OCI-LY1 (cell line): ENCODE measurements around the gene ANKRD52.

Source experiments
- H2AFZ ChIP-seq: fragments of 200-600 bp; sonication (generic), shearing (Covaris generic); 2 replicates; pipeline ENCODE4 v1.6.0; 2014; ENCODE audit warnings: antibody characterized with exemption, mild to moderate bottlenecking, low read length
- H3F3A ChIP-seq: fragments of 200-600 bp; sonication (generic), shearing (Covaris generic); 2 replicates; pipeline ENCODE4 v1.6.0; 2014; ENCODE audit warnings: mild to moderate bottlenecking, antibody characterized with exemption, low read length, moderate library complexity; ENCODE audit not compliant: insufficient read depth
- H3K27ac ChIP-seq: fragments of 200-600 bp; sonication (generic); 2 replicates; pipeline ENCODE4 v1.5.1; 2014; ENCODE audit warnings: low read length, mixed run types, mild to moderate bottlenecking, low read depth; ENCODE audit not compliant: poor library complexity, severe bottlenecking
- H3K27me3 ChIP-seq: fragments of 200-600 bp; sonication (generic); 2 replicates; pipeline ENCODE4 v1.6.0; 2014; ENCODE audit warnings: antibody characterized with exemption, mild to moderate bottlenecking, low read length, moderate library complexity; ENCODE audit not compliant: insufficient read depth
- H3K36me3 ChIP-seq: fragments of 200-600 bp; sonication (generic); 2 replicates; pipeline ENCODE4 v1.6.1; 2014; ENCODE audit warnings: mild to moderate bottlenecking, antibody characterized with exemption, low read length, moderate library complexity, mixed read lengths; ENCODE audit not compliant: insufficient read depth
- H3K4me1 ChIP-seq: fragments of 200-600 bp; sonication (generic); 2 replicates; pipeline ENCODE4 v1.5.1; 2014; ENCODE audit warnings: mild to moderate bottlenecking, low read length, moderate library complexity; ENCODE audit not compliant: insufficient read depth, severe bottlenecking
- H3K4me2 ChIP-seq: fragments of 200-600 bp; sonication (generic), shearing (Covaris generic); 2 replicates; pipeline ENCODE4 v1.6.1; 2014; ENCODE audit warnings: low read length
- H3K4me3 ChIP-seq: fragments of 200-600 bp; sonication (generic); 2 replicates; pipeline ENCODE4 v1.5.1; 2014; ENCODE audit warnings: low read length, low read depth, mild to moderate bottlenecking, mixed read lengths; ENCODE audit not compliant: poor library complexity, severe bottlenecking
- H3K79me2 ChIP-seq: fragments of 200-600 bp; shearing (Covaris generic); 2 replicates; pipeline ENCODE4 v1.6.1; 2016; ENCODE audit warnings: mixed run types, low read length, mixed read lengths; ENCODE audit not compliant: insufficient read depth
- H3K9ac ChIP-seq: fragments of 200-600 bp; sonication (generic), shearing (Covaris generic); 2 replicates; pipeline ENCODE4 v1.6.1; 2014; ENCODE audit warnings: mild to moderate bottlenecking, low read length, mixed read lengths
- H3K9me2 ChIP-seq: fragments of 200-600 bp; sonication (generic), shearing (Covaris generic); 2 replicates; pipeline ENCODE4 v1.6.1; 2014; ENCODE audit warnings: low read depth, mild to moderate bottlenecking, low read length, mixed read lengths
- H3K9me3 ChIP-seq: fragments of 200-600 bp; shearing (Covaris generic); 2 replicates; pipeline ENCODE4 v1.6.1; 2014; ENCODE audit warnings: low read length, mixed read lengths
- H4K20me1 ChIP-seq: fragments of 200-600 bp; sonication (generic), shearing (Covaris generic); 2 replicates; pipeline ENCODE4 v1.6.0; 2016; ENCODE audit warnings: mild to moderate bottlenecking, low read length; ENCODE audit not compliant: insufficient read depth
- EZH2 ChIP-seq: fragments of 200-600 bp; sonication (generic), shearing (Covaris generic); IDR thresholded peaks from 2 replicates; pipeline ENCODE4 v1.8.0; 2017; ENCODE audit warnings: borderline replicate concordance, mixed run types, mild to moderate bottlenecking, antibody characterized with exemption, low read length, moderate library complexity, mixed read lengths
- TF ChIP-seq, protein P1 (sequence below): fragments of 200-600 bp; sonication (generic), shearing (Covaris generic); IDR thresholded peaks from 2 replicates; pipeline ENCODE4 v1.5.1; 2017; ENCODE audit warnings: mild to moderate bottlenecking, antibody characterized with exemption, low read length, moderate library complexity, mixed read lengths

The ANKRD52 gene

DNA sequence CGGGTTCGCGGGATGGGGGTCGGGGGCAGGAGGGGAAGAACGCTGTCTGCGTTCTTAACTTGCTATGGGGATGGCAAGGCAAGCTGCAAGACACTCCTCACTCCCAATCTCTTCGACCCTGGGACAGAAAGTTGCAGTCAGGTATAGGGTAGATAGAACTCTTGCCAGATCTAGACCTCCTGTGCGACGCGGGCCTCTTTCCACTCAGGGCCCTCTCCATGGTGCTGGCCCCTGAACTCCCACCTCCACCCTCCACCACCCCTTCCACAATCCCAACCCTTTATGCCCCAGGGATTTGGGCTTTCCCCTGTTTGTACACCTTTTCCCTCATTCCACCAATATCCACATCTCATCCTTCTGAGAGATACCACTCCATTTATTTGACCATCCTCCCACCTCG, 33.2 kb downstream of the ANKRD52 start:
- Histone ChIP-seq H3K9me3 (no peaks in the 10 kb centered on the region), H3K4me1 (peaks cover 42% of the 10 kb centered on the region), H3K4me3 (peak overlapping the region; percentile 84), H3K36me3 (no peaks in the 10 kb centered on the region), H3K79me2 (0 out of 2 replicates have a peak, but pooled peaks cover 5% of the 10 kb centered on the region), H3K9ac (peak overlapping the region; percentile 76), H3K27me3 (no peaks in the 10 kb centered on the region), H3F3A (no peaks in the 10 kb centered on the region), H3K27ac (peak overlapping the region; percentile 64), H3K9me2 (no peaks in the 10 kb centered on the region), H4K20me1 (no peaks in the 10 kb centered on the region), H2AFZ (no peak overlapping the region), H3K4me2 (peak overlapping the region; percentile 95)
- TF ChIP-seq, protein P1, sequence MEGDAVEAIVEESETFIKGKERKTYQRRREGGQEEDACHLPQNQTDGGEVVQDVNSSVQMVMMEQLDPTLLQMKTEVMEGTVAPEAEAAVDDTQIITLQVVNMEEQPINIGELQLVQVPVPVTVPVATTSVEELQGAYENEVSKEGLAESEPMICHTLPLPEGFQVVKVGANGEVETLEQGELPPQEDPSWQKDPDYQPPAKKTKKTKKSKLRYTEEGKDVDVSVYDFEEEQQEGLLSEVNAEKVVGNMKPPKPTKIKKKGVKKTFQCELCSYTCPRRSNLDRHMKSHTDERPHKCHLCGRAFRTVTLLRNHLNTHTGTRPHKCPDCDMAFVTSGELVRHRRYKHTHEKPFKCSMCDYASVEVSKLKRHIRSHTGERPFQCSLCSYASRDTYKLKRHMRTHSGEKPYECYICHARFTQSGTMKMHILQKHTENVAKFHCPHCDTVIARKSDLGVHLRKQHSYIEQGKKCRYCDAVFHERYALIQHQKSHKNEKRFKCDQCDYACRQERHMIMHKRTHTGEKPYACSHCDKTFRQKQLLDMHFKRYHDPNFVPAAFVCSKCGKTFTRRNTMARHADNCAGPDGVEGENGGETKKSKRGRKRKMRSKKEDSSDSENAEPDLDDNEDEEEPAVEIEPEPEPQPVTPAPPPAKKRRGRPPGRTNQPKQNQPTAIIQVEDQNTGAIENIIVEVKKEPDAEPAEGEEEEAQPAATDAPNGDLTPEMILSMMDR, result no peak
- no peak for TF ChIP-seq EZH2

DNA sequence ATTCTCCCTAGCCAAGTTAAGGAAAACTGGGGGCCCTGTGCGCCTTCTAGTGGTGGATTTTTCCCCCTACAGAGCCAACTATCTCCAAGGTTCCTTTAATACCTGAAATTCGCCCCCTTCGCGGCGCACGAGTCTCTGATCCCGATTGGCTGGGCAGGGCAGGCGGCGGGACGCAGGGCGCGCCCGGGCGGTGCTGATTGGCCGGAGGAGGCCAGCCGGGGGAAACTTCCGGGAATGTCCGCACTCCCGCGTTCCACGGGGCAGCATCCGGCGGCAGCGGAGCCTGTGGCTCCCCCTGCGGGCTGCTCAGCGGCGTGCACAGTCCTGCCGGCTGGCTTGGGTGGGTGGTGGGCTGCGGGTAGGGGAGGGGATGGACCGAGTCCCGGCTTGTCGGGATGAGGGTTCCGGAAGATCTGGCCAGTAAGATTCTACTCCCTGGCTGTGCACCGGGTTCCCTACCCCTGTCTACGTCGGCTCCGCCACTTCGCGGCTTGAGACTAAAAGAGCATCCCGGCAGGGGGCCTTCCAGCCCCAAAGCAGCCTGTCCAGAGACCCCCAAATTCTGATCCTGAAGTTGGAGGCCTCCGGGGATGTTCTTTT, 34.0 kb downstream of the ANKRD52 start, which contains the start of gene NABP2:
TSS of gene NABP2 (plus strand) at position 241 of the 600 bp plus-strand sequence. CDS start 515 bp downstream, outside the sequence.
- peak within 1 kb of the TSS; percentile 84 for H3K27ac ChIP-seq

DNA sequence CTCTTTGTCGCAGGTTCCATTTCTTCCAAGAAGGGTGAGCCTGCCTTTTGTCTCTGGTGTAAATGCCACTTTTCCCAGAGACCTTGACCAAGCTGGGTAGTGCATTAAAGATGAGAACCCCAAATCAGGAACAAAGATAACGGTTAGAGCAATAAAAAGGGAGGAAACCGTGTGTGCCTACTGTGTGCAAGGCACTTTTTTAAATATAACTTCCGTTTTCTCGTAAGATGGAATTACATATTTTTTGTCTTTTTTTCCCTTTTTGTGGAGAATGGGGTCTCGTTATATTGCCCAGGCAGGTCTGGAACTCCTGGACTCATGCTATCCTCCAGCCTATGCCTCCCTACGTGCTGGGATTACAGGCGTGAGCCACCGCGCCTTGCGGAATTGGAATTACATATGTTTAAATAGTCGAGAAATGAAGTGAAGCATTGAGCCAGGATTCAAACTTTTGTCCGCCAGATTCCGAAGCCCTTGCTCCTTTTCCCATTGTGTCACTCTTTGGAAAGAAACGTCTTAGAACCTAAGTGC, 34.5 kb downstream of the ANKRD52 start:
- Histone ChIP-seq H3K9ac (peak overlapping the region; percentile 75), H3K27me3 (no peaks in the 10 kb centered on the region), H3K4me1 (peaks cover 42% of the 10 kb centered on the region), H3K79me2 (0 out of 2 replicates have a peak, but pooled peaks cover 5% of the 10 kb centered on the region), H3K9me2 (no peaks in the 10 kb centered on the region), H3K9me3 (no peaks in the 10 kb centered on the region), H4K20me1 (no peaks in the 10 kb centered on the region), H3F3A (no peaks in the 10 kb centered on the region), H3K4me2 (peak overlapping the region; percentile 95), H3K36me3 (no peaks in the 10 kb centered on the region), H3K4me3 (peak overlapping the region; percentile 84), H2AFZ (peak overlapping the region; percentile 12; the same call in 1 of the 2 replicates), H3K27ac (peak overlapping the region; percentile 84)
- TF ChIP-seq, protein P1, result no peak
- TF ChIP-seq EZH2, result no peak

More for the DNA sequence above, 34.0 kb downstream of the ANKRD52 start, which contains the start of gene NABP2:
- H3K9me3 ChIP-seq, result no peaks in the 10 kb centered on the region
- no peaks in the 10 kb centered on the region for H3K27me3 ChIP-seq
- no peaks in the 10 kb centered on the region for H3K9me2 ChIP-seq
- peak within 1 kb of the TSS; percentile 84 for H3K4me3 ChIP-seq
- H4K20me1 ChIP-seq, result no peaks in the 10 kb centered on the region
- peak within 1 kb of the TSS; percentile 95 for H3K4me2 ChIP-seq
- peaks cover 42% of the 10 kb centered on the region for H3K4me1 ChIP-seq
- H2AFZ ChIP-seq, result peak within 1 kb of the TSS; percentile 52
- TF ChIP-seq EZH2, result no peak
- TF ChIP-seq, protein P1, result peak; percentile 91
- no peaks in the 10 kb centered on the region for H3F3A ChIP-seq
- 0 out of 2 replicates have a peak, but pooled peaks cover 5% of the 10 kb centered on the region for H3K79me2 ChIP-seq
- H3K9ac ChIP-seq, result peak within 1 kb of the TSS; percentile 76
- H3K36me3 ChIP-seq, result no peaks in the 10 kb centered on the region
